ENCODE results near the gene SLC6A1. TPM values are rescaled to one million over a fixed set of nuclear protein-coding genes. Genes with fewer than 3 reads are reported as not detected.

Gene SLC6A1
- total RNA-seq (2014; rRNA removed; shearing (Covaris generic)), result not detected in 2 replicates

GRCh38 chr3:10992017-10992942 is at the start of gene SLC6A1:
SLC6A1 (plus strand) TSS chr3:10992748; CDS start chr3:11017212, 24,464 bp downstream.
- DNase-seq (ENCODE audit: low spot score), result no peak

DNA sequence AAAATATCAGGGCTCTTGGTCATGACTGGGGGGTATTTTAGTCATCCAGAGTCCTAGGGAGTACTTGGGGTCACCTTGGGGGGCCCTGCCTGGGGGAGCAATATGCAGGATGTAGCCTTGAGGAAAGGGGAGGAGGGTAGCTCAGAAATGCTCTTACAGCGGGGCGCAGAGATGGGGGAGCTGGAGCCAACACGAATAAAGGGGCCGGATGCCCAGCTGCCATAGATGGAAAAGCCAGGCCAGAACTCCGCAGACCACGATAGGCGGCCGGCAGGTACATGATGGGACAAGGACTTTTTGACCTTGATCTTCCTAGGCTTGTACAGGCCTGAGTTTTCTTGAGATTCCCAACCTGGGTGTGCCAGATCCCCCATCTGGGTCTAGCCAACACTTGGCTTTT is 47.7 kb upstream of the SLC6A1 start:
- no peak for DNase-seq (ENCODE audit: low spot score)

- peak; percentile 46 for DNase-seq (ENCODE audit: low spot score)
Observed at GRCh38 chr3:10945683-10946287, 46.8 kb upstream of the SLC6A1 start.

DNA sequence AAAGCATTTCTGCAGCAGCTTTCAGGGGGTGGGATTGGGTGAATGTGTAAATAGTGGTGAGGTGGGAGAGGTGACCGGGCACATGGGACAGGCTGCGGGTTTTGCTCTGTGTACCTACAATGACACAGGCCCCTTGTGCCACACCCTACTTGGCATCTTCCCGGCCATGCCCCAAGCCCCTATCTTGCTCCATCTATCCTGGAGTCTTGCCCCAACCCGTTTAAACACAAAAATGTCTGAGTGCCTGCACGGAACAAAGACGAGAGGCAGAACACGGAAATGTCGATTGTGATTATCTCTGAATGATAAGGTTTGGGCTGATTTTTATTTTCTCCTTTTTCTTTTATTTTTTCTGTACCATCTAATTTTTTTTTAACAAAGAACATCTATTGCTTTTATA is 46.0 kb upstream of the SLC6A1 start:
- no peak for DNase-seq (ENCODE audit: low spot score)

- DNase-seq (ENCODE audit: low spot score), result no peak
Observed at GRCh38 chr3:10948326-10948725, 44.2 kb upstream of the SLC6A1 start.

DNA sequence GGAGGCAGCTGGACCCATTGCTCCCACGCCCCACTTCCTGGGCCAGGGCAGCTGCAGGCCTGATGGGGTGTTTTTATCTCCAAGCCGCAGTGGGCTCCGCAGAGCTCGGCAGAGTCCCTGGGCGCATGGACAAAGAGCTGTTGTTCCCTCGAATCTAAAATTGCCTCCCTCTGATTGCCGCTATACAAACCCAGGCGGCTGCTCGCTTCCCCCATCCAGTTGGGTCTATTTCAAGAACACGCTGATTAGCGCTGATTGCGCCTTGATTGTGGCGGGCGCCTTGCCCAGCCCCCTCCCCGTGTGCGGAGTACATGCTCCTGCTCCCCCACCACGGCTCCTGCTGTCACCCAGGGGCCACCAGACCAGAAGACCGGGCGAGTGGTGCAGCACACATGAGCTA is 43.4 kb upstream of the SLC6A1 start:
- DNase-seq (ENCODE audit: low spot score), result no peak

DNA sequence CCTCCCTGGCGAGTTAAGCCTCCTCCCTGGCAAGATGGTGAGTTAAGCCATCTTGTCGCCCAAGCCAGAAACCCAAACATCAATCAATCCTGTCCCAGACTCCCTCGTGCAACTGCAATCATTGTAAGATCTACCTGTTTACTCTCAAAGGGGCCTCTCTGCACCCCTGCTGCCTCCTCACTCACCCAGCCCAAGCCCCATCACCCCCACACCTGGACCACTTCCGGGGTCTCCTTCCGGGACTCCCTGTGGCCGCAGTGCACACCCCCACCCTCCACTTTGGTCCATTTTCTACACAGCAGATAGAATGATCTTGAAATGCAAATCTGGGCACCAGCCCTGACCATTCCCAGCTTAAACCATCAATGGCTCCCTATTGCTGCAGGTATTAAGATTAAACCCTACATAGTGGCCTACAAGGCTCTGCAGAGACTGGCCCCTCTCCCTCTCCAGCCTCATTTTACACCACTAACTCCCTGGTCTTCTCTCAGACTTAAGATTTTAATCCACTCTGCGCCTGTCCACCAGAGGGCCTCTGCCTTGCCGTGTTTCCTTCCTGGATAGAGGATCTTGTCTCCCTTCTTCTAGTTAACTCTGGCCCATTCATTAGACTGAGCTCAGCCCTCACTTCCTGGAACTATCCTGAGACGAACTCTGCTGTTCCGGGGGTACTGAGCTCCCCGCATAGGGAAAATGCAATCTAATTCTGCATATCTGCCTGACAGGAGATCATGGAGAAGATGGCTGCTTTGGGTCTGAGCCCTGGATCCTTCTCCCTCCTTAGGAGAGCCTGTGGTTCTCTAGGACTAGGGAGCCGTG is 41.9 kb upstream of the SLC6A1 start:
- DNase-seq (ENCODE audit: low spot score), result peak; percentile 41

DNA sequence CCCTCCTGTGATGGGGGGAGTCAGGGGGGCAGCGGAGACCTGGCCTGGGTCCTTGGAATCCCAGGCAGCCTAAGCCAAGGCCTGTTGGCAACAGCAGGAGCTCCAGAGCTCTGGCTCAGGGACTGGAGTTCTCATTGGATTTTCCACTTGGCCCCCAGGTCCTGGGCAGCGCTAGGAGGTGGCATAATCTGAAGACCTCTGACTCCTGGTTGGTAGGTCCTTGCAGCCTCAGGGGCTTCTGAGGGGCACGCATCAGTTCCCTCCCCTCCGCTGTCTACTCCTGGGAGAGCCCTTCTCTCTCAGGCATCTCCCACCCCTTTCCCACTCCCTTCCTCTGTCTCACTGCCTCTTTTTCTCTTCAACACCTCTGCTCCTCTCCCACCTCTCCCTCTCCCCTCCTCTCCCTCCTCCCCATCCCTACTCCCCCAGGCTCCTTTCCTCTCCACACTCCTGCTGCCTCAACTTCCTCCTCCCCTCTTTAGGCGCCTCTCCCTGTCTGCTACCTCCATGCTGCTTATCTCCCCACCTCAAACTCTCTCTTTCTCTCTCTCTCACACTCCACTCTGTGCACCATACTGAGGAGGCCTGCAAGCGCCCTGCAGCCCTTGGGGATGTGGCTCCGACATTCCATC is 41.1 kb upstream of the SLC6A1 start:
- DNase-seq (ENCODE audit: low spot score), result no peak

GRCh38 chr3:10952525-10952924 is 40.0 kb upstream of the SLC6A1 start:
- DNase-seq (ENCODE audit: low spot score), result no peak

GRCh38 chr3:10954740-10955139 is 37.8 kb upstream of the SLC6A1 start:
- no peak for DNase-seq (ENCODE audit: low spot score)

- DNase-seq (ENCODE audit: low spot score), result no peak
Observed at GRCh38 chr3:10955711-10956453, 36.7 kb upstream of the SLC6A1 start.

- DNase-seq (ENCODE audit: low spot score), result no peak
Observed at GRCh38 chr3:10956531-10956930, 36.0 kb upstream of the SLC6A1 start.

GRCh38 chr3:10956986-10957385 is 35.6 kb upstream of the SLC6A1 start:
- no peak for DNase-seq (ENCODE audit: low spot score)

DNA sequence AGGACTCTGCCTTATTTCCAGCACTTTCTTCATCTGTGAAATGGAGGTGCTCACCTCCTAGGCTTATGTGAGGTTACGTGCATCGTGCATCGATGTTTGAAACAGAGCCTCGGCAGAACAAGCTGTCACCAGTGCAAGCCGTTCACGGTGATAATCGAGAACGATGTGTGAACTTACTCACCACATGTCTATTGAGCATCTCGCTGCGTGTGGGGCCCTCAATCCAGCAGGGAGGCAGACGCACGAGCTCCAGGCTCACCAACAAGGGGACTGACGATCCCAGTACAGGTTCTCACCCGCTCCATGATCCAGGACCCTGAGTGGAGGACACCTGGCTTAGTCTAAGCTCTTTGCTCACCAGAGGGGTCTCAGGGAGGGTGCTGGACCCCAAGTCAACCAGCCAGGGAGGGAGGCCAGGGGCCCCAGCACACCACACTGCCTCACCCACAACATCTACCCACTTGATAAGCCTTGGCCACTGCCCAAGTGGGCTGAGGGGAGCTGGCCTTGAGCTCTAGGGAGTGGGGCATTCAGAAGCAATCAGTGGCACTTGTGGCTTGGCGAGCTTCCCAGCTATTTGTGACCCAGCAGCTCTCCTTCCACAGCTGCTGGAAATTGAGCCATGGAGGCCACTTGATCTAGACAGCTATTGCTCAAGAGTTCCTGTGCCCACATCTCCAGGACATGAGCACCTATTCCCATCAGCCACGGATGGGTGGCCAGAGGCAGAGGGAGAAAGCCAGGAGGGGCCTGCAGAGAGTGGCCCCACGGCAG is 34.4 kb upstream of the SLC6A1 start:
- peak; percentile 57 for DNase-seq (ENCODE audit: low spot score)

DNA sequence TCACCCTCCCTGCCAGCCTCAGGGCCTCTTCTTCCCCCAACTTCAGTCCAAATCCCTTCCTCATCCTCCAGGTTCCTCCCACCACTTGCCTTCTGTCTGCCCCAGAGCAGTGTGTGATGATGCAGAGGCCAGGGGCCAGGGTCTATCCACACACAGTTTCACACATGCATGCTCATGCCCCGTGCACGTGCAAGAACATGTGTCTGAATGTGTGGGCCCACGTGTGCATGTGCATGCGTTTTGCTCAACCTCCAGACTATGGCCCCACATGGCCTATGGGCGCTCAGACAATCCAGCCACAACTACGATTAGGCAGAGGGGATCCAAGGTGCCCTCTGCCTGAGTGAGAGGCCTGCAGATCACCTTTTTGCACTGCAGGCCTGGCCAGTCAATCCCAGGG is 32.3 kb upstream of the SLC6A1 start:
- no peak for DNase-seq (ENCODE audit: low spot score)

DNA sequence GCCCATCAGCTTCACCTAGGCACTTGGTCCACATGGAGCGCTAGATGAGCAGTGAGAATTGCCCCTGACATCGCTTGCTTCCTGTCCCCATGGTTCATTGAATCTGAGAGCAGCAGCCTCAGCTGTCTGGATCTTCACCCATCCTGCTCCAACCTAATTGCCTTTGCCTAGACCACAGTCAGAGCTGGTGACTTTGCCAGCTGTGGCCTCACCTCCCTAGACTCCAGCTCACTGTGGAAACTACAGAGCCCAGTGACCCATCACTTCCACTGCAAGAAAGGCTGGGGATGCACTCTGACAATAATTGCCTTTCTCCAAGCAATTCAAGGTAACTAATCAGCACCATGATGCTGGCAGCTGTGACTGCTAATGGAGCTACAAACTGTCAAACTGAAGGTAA is 30.6 kb upstream of the SLC6A1 start:
- no peak for DNase-seq (ENCODE audit: low spot score)

DNA sequence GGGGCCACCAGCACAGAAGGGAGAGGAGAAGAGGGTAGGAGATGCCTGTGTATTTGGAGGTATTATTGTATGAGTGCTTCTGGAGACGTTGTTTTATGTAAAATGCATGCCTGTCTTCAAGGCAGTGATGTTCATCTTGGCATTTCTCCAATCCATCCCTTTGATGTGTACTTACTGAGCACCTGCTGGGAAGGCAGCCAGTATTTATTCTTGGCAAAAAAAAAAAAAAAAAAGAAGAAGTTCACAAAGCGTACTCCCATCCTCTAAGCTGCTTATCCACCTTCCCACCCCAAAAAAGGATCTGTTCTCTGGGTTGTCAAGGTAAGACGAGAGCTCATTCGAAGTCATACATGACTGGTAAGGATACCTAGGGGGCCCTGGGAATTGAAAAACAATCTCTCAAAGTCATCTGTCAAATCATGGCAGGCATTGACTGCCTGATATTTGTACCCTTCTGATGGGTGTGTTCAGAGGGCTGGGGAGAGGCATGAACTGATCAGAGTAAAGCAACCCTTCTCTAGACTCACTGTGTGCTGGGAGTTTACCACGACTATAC is 30.0 kb upstream of the SLC6A1 start:
- no peak for DNase-seq (ENCODE audit: low spot score)

GRCh38 chr3:10964537-10965167 is 27.9 kb upstream of the SLC6A1 start:
- peak; percentile 47 for DNase-seq (ENCODE audit: low spot score)

DNA sequence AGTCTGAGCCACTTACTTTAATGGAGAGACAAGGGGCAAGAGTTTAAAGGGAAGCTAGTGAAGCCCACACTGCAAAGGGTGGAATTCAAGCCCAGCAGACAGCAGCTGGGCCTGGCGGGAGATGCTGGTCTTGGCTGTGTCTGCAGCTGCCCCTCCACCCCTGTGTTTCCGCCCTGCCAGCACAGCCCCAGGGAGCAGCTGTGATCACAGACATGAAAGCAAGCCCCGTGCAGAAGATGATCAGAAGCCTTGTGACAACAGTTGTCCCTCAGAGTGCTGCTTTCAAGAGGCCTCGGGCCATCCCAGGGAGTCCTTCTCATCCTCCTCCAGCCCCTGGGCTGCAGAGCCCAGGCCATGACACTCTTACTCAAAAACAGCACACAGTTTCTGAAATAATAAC is 24.1 kb upstream of the SLC6A1 start:
- DNase-seq (ENCODE audit: low spot score), result no peak
